ENCODE data around the gene STK24. TPM values are rescaled to one million over a fixed set of nuclear protein-coding genes. Genes with fewer than 3 reads are reported as not detected.
"Not testable (repeated sequence)": the region's sequence is repeated elsewhere in the genome, so short reads cannot be mapped to it uniquely, and the experiment has no call there.

Gene STK24
- total RNA-seq (2014; rRNA removed; shearing (Covaris generic); ENCODE audit: low replicate concordance), result 82.1 and 113 TPM in 2 replicates

DNA sequence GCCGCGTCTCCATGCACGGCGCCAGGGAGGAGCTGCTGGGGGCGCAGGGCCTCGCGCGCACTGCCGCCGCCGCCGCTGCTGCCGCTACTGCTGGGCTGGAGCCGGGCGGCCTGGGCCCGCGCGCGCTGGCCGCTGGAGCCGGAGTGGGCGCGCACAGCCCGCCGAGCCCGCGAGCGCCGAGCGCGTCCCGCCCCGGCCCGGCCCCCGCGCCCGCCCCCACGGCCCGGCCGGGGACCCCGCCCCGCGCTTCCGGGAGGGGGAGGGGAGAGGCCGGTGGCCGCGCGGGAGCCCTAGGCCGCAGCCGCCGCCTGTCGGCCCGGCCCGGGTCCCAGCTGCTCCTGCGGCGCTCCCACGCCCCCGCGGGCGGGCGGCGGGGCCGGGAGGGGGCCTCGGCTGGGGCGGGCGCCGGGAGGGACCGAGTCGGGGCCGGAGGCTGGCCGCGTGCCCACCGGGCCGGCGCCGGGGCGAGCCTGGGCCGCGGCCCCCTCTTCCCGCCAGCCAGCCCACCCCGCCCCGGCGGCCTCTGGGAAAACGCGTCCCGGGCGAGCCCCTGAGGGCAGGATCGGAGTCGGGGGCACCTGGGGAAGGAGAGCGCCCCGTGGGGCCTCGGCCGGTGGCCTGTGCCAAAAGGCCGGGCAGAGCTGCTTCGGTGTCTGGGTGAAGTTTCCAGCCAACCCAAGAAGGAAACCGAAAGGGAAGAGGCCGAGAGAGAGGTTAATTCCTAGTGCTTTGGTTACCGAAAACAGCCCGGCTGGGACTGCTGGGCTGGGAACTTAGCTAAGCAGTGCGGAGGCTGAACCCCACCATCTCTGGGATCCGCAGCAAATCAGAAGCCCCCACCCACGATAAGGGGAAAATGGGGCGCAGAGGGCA is at the start of gene STK24:
TSS of gene STK24 (minus strand) at position 145 of the 873 bp plus-strand sequence. CDS start 321 bp downstream, outside the sequence.
- Histone ChIP-seq H3K36me3 (peaks cover 7% of the 10 kb centered on the region), H3K9me3 (no peaks in the 10 kb centered on the region), H3K27me3 (no peaks in the 10 kb centered on the region), H3K4me3 (peak within 1 kb of the TSS; percentile 73)
- peak; percentile 69 for DNase-seq

DNA sequence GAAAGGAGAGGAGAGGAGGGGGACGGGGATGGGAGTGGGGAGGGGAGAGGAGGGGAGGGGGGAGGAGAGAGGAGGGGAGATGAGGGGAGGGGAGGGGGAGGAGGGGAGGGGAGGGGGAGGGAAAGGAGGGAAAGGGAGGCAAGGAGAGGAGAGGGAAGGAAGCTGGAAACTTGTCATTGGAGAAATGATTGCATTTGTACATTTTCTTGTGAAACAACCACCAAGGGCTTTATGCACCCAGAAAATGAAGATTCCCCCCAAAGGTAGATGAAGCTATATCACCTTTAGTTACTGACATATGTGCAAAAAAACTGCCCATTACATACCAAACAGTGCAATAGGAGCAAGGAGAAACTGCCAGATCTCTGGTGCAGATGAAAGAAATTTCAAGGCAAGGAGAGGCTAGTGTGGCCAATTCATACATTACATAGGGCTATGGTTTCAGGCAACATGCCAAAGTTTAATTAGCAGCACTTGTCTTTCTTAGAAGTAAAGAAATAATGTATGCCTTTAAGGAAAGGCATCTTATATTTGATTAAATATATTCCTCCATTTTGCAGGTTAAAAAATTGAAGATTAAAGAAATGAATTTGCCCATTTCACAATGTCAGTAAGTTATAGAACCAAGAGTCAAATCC is 49.5 kb upstream of the STK24 start:
- Histone ChIP-seq H3K27me3 (no peaks in the 10 kb centered on the region), H3K9me3 (no peaks in the 10 kb centered on the region), H3K36me3 (no peaks in the 10 kb centered on the region), H3K4me3 (no peak overlapping the region)
- no peak for DNase-seq

DNA sequence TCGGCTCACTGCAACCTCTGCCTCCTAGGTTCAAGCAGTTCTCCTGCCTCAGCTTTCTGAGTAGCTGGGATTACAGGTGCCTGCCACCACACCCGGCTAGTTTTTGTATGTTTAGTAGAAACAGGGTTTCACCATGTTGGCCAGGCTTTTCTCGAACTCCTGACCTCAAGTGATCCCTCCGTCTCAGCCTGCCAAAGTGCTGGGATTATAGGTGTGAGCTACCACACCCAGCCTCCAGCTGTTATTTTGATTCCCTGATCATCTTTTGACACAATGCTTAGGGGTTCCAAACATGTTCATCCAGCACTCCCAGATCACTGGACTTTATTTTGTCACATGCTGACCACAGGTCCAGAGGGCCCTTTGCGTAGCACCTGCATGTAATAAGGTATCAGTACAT is 47.7 kb upstream of the STK24 start:
- H3K9me3 ChIP-seq, DNase-seq, H3K4me3 ChIP-seq, H3K36me3 ChIP-seq, H3K27me3 ChIP-seq: not testable (repeated sequence)

GRCh38 chr13:98622931-98623331 is 46.0 kb upstream of the STK24 start:
- H3K36me3 ChIP-seq, result no peaks in the 10 kb centered on the region
- no peaks in the 10 kb centered on the region for H3K27me3 ChIP-seq
- DNase-seq, result no peak

GRCh38 chr13:98619556-98619955 is 42.6 kb upstream of the STK24 start:
- no peak for DNase-seq
- Histone ChIP-seq H3K36me3 (no peaks in the 10 kb centered on the region), H3K4me3 (no peak overlapping the region), H3K9me3 (no peaks in the 10 kb centered on the region), H3K27me3 (no peaks in the 10 kb centered on the region)

More at GRCh38 chr13:98622931-98623331, 46.0 kb upstream of the STK24 start:
- no peak overlapping the region for H3K4me3 ChIP-seq
- H3K9me3 ChIP-seq, result no peaks in the 10 kb centered on the region

DNA sequence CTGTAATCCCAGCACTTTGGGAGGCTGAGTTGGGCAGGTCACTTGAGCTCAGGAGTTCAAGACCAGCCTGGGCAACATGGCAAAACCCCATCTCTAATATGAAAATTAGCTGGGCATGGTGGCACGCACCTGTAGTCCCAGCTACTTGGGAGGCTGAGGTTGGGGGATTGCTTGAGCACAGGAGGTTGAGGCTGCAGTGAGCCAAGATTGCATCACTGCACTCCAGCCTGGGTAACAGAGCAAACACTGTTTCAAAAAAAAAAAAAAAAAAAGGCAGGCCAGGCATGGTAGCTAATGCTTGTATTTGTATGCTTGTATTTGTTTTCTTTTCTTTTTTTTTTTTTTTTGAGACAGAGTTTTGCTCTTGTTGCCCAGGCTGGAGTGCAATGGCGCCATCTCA is 38.7 kb upstream of the STK24 start:
- H3K36me3 ChIP-seq, H3K4me3 ChIP-seq, DNase-seq, H3K27me3 ChIP-seq, H3K9me3 ChIP-seq: not testable (repeated sequence)

- Histone ChIP-seq H3K27me3 (no peaks in the 10 kb centered on the region), H3K36me3 (no peaks in the 10 kb centered on the region), H3K4me3 (no peak overlapping the region), H3K9me3 (no peaks in the 10 kb centered on the region)
- DNase-seq, result no peak
These were observed 36.7 kb upstream of the STK24 start for GRCh38 chr13:98613591-98613990.

GRCh38 chr13:98609756-98610155 is 32.8 kb upstream of the STK24 start:
- no peaks in the 10 kb centered on the region; the same call in 1 of the 2 replicates for H3K27me3 ChIP-seq
- DNase-seq, result no peak
- no peaks in the 10 kb centered on the region for H3K36me3 ChIP-seq
- no peak overlapping the region for H3K4me3 ChIP-seq
- no peaks in the 10 kb centered on the region for H3K9me3 ChIP-seq

GRCh38 chr13:98606296-98606695 is 29.4 kb upstream of the STK24 start:
- Histone ChIP-seq H3K4me3 (no peak overlapping the region), H3K27me3 (no peaks in the 10 kb centered on the region; the same call in 1 of the 2 replicates), H3K36me3 (no peaks in the 10 kb centered on the region), H3K9me3 (no peaks in the 10 kb centered on the region)
- DNase-seq, result no peak

DNA sequence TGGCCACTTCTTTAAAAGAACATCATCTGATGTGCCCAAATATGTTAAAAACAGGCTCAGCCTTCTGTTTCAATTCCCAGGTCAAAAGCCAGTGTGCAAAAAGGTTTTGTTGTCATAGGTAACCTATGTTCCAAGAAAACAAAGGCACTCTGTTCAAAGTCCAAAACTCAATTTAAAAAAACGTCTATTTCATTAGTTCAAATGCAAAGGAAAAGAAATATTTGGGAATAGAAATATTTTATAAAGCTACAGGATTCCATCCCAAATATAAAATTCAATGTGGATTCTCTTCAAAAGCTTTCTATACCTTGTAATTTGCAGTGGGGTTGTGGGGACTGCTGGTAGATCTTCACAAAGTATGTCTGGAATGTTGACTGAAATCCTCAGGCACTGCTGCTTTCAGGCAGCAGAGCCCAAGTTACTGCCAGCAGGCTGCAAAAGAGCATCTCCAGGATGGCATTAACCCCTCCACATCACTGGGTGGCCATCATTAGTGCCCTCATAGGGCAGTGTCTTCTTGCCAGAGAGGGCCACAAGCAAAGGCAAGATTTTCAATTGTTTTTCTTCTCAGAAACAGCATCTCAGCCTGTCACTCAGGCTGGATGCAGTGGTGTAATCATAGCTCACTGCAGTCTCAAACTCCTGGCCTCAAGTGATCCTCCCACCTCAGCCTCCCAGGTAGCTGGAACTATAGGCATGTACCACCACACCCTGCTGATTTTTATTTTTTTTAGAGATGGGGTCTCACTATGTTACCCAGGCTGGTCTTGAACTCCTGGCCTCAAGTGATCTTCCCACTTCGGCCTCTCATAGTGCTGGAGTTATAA is 22.8 kb upstream of the STK24 start:
- no peaks in the 10 kb centered on the region for H3K36me3 ChIP-seq
- H3K9me3 ChIP-seq, result no peaks in the 10 kb centered on the region
- H3K4me3 ChIP-seq, result no peak overlapping the region
- H3K27me3 ChIP-seq, result no peaks in the 10 kb centered on the region
- DNase-seq, result no peak

DNA sequence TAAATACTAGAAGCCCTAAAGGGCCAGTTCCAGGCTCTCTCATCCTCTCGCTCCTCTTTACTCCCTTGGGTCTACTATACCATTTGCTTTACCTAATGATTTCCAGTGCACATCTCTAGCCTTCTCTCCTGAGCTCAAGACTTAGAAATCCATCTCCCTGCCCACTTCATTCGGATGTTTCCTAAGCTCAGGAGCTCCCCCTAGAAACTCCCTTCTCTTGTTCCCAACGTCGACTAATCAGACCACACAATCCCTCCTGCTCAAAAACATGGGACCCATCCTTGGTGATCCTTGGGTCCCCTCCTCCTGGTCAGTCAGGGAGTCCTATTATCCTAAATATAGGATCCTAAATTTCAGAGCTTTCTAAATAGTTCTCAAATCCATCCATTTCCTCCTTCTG is 21.1 kb upstream of the STK24 start:
- Histone ChIP-seq H3K9me3 (no peaks in the 10 kb centered on the region), H3K27me3 (no peaks in the 10 kb centered on the region), H3K4me3 (no peak overlapping the region), H3K36me3 (no peaks in the 10 kb centered on the region)
- DNase-seq, result no peak

GRCh38 chr13:98595134-98595533 is 18.2 kb upstream of the STK24 start:
- Histone ChIP-seq H3K27me3 (no peaks in the 10 kb centered on the region), H3K9me3 (no peaks in the 10 kb centered on the region), H3K36me3 (no peaks in the 10 kb centered on the region), H3K4me3 (no peak overlapping the region)
- DNase-seq, result no peak

DNA sequence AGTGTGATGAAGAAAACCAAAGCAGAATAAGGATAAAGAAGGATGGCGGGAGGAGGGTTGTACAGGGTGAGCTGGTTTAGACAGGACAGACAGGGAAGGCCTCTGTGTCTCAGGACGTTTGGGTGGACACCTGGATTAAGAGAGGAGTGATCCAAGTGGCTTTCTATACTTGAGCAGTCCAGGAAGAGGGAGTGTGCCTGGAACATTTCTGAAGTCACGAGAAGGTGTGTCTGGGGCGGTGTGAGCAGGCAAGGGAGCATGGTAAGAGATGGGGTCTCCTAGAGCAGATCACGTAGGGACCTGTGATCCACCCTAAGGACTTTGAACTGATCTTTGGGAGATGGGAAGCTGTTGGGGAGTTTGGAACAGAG is 15.4 kb upstream of the STK24 start:
- H3K27me3 ChIP-seq, result no peaks in the 10 kb centered on the region
- no peaks in the 10 kb centered on the region for H3K36me3 ChIP-seq
- H3K9me3 ChIP-seq, result no peaks in the 10 kb centered on the region
- no peak overlapping the region for H3K4me3 ChIP-seq
- no peak for DNase-seq

GRCh38 chr13:98591721-98592361 is 14.9 kb upstream of the STK24 start:
- DNase-seq, result no peak
- Histone ChIP-seq H3K27me3 (no peaks in the 10 kb centered on the region), H3K36me3 (no peaks in the 10 kb centered on the region), H3K4me3 (no peak overlapping the region), H3K9me3 (no peaks in the 10 kb centered on the region)

GRCh38 chr13:98590471-98590870 is 13.6 kb upstream of the STK24 start:
- not testable (repeated sequence) for H3K36me3 ChIP-seq, H3K9me3 ChIP-seq, H3K4me3 ChIP-seq, DNase-seq, H3K27me3 ChIP-seq

- not testable (repeated sequence) for H3K4me3 ChIP-seq, H3K36me3 ChIP-seq, H3K27me3 ChIP-seq, H3K9me3 ChIP-seq, DNase-seq
These were observed 12.6 kb upstream of the STK24 start for GRCh38 chr13:98589516-98589915.

All from MG63 (cell line).